ENCODE measurements around the gene NPAS4. TPM values are rescaled to one million over a fixed set of nuclear protein-coding genes. Genes with fewer than 3 reads are reported as not detected.

NPAS4 gene
- total and polyA plus RNA-seq, 3 donors from 2014 or later: 0.09 to 1.4 (median 0.50) TPM

DNA sequence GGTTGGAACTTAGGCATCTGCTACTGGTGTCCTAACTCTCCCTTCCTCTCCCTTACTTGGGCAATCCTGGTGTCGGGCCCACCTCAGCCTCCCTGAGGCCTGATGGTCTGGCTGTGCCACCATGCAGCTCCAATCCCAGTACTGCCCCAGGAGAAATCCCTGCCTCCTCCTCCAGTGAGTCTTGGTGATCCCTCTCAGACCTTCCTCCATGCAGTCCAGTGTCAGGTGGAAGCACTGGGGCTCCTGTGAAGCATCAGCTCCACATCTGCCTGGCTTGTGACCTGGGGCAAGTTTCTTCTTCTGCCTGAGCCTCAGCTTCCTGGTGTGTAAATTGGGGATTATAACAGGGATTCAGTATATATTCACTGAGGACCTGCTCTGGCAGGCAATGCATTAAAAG lies 44.1 kb downstream of the NPAS4 start:
- no peak overlapping the region for H3K4me3 ChIP-seq
- H3K27me3 ChIP-seq: no peaks in the 10 kb centered on the region
- TF ChIP-seq POLR2A (IDR thresholded peaks at IDR 0.05): no peak
- TF ChIP-seq, protein P1, sequence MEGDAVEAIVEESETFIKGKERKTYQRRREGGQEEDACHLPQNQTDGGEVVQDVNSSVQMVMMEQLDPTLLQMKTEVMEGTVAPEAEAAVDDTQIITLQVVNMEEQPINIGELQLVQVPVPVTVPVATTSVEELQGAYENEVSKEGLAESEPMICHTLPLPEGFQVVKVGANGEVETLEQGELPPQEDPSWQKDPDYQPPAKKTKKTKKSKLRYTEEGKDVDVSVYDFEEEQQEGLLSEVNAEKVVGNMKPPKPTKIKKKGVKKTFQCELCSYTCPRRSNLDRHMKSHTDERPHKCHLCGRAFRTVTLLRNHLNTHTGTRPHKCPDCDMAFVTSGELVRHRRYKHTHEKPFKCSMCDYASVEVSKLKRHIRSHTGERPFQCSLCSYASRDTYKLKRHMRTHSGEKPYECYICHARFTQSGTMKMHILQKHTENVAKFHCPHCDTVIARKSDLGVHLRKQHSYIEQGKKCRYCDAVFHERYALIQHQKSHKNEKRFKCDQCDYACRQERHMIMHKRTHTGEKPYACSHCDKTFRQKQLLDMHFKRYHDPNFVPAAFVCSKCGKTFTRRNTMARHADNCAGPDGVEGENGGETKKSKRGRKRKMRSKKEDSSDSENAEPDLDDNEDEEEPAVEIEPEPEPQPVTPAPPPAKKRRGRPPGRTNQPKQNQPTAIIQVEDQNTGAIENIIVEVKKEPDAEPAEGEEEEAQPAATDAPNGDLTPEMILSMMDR (IDR thresholded peaks at IDR 0.05): no peak
- peaks cover 10% of the 10 kb centered on the region for H3K4me1 ChIP-seq
- H3K9me3 ChIP-seq: no peaks in the 10 kb centered on the region
- intact Hi-C loops (cut with DNase I; ENCODE audit: low total_unique reads): no loop called here
- no peak overlapping the region for H3K27ac ChIP-seq
- 73 to 91% methylated on average over 1 of the region's 1 CpG for WGBS, 2 donors
- H3K36me3 ChIP-seq (ENCODE audit: low read depth, missing control alignments): no peaks in the 10 kb centered on the region
- no peak for DNase-seq

DNA sequence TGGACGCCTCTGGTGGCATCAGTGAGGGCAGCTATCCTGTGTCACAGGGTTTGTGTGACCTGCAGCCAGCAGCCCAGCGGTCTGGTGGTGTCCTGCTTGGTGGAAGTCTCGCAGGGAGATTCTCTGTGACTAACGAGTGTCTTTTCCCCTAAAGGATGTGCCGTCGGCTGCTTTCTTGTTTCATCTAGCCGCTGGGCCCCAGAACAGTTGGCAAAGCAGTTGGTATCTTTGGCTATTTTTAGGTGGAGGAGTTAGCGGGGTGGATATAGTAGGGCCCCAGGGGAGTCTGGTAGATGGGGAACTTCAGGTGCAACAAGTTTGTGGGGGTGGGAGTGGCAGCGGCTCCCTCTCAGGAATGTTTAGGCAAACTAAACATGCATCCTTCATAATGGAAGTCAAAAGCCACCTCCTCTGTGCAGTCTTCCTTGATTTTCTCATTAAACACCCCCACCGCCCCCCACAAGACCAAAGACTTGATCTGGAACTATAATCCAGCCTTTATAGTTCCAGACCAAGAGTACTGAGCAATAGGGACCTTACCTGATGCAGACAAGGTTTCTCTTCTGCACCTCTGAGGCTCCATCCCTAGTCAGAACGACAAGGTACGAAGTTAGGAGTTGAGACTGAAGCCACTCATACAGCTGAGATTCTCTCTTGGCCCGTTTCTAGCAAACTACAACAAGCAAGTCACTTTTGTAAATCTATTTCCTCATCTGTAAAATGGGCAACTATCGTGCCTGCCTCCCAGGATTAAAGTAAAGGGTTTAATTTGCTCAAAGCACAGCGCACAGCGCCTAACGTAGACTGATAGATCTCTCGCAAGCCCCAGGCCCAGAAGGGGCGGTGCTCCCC lies 44.8 kb downstream of the NPAS4 start:
- intact Hi-C loops (cut with DNase I; ENCODE audit: low total_unique reads): no loop called here
- no peaks in the 10 kb centered on the region for H3K9me3 ChIP-seq

DNA sequence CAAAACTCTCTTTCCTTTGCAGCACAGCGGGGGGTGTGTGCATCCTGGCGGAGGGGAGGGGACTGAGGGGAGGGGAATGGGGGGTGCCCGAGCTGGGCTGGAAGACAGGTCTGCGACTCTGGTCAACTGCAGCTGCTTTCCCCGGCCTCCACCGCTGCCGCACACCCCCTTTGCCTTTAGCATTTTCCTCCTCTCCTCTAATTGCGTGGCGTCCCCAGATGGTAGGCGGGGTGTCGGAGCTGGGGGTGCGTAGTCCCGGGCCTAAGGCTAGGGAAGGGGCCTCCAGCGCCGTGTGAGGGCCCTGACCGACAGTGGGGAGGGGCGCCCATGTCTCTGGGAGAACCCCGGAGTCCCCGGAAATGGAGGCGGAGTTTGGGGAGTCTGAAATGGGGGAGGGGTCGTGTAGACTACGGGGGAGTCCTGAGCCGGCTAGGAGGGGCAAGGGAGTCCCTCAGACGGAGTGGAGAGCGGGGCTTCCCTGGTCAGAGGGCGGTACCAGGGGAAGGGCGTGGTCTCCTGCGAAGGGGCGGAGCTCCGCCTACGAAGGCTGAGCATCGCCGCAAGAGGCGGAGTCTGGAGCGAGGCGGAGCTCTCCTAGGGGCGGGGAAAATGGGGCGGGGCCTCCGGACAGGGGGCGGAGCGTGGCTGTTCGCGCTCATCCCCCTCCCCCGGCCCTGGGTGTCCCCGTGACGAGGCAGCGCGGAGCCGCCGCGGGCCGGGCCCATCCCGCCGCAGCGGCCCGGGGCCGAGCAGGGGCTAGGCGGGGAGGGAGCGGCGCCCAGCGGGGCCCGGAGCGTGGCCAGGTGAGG lies 45.6 kb downstream of the NPAS4 start, which contains the start of gene PELI3:
Gene PELI3, plus strand, starts transcription at position 681 of the 809 bp plus-strand sequence. CDS start 1,224 bp downstream, outside the sequence.
- H3K4me1 ChIP-seq: peaks cover 10% of the 10 kb centered on the region
- H3K4me3 ChIP-seq: peak within 1 kb of the TSS; percentile 65 to 75
- DNase-seq: peak; percentile 93
- no peaks in the 10 kb centered on the region for H3K9me3 ChIP-seq
- 1% methylated on average over 21 to 43 of the region's 63 CpGs for WGBS, 2 donors
- H3K27ac ChIP-seq: peak within 1 kb of the TSS; percentile 56 to 78
- intact Hi-C loops (cut with DNase I; ENCODE audit: low total_unique reads): no loop called here
- no peaks in the 10 kb centered on the region for H3K36me3 ChIP-seq (ENCODE audit: low read depth, missing control alignments)
- TF ChIP-seq, protein P1 (IDR thresholded peaks at IDR 0.05): no peak
- no peak for TF ChIP-seq POLR2A (IDR thresholded peaks at IDR 0.05)
- H3K27me3 ChIP-seq: no peaks in the 10 kb centered on the region

More for the DNA sequence above, 44.8 kb downstream of the NPAS4 start:
- Histone ChIP-seq H3K36me3 (ENCODE audit: low read depth, missing control alignments) (no peaks in the 10 kb centered on the region), H3K4me1 (peaks cover 10% of the 10 kb centered on the region), H3K27ac (peak overlapping the region in 1 of 2 donors; percentile 78), H3K27me3 (no peaks in the 10 kb centered on the region), H3K4me3 (peak overlapping the region; percentile 65 to 75)
- WGBS, 2 donors: 34 to 42% methylated on average over 19 of the region's 19 CpGs
- DNase-seq: no peak
- TF ChIP-seq, protein P1 (IDR thresholded peaks at IDR 0.05): no peak
- no peak for TF ChIP-seq POLR2A (IDR thresholded peaks at IDR 0.05)

DNA sequence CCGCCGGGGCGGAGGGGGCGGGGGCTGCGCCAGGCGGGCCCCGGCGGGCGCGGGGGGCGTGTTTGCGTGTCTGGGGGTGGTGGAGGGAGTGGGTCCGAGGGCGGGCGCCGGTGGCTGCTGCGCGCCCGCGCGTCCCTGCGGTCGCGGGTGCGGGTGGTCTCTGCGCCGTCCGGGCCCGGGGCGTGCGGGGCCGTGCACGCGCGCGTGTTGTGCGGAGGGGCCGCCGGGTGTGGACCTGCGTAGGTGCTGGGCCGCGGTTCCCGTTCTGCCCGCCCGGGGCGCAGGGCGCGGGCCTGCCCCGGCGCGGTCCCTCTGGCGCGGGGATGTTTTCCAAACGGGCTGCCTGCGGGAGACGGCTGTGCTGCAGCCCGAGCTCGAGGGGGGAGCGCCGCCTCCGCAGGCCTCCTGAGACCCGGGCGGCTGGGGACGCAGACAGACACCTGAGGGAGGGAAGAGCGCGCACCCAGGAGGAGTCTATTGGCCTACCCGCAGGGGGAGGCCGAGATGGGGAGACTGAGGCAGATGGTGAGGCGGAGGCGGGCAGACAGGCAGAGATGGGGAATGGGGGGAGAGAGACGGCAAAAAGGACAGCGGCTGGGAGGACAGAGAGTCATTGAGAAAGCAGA lies 46.3 kb downstream of the NPAS4 start:
- Histone ChIP-seq H3K4me3 (peak overlapping the region; percentile 63 to 75), H3K4me1 (peaks cover 10% of the 10 kb centered on the region), H3K9me3 (no peaks in the 10 kb centered on the region), H3K27ac (peak overlapping the region in 1 of 2 donors; percentile 78), H3K27me3 (no peaks in the 10 kb centered on the region), H3K36me3 (ENCODE audit: low read depth, missing control alignments) (no peaks in the 10 kb centered on the region)
- TF ChIP-seq, protein P1 (IDR thresholded peaks at IDR 0.05): peak in 1 of 3 experiments; percentile 15
- TF ChIP-seq POLR2A (IDR thresholded peaks at IDR 0.05): no peak
- WGBS, 2 donors: 1 to 5% methylated on average over 11 to 58 of the region's 72 CpGs
- DNase-seq: peak; percentile 21
- intact Hi-C loops (cut with DNase I; ENCODE audit: low total_unique reads): no loop called here

All from testis (tissue), 3 donors.